GM19025 (cell line): Measurements from ENCODE around the gene TRAF1.

Experiments
- ATAC-seq: cut with Tn5 transposase; IDR thresholded peaks from one replicate; pipeline ENCODE4 v1.9.1; 2021; ENCODE audit warnings: mild to moderate bottlenecking, low read depth, moderate library complexity; ENCODE audit not compliant: unreplicated experiment

Gene TRAF1

GRCh38 chr9:120941046-120941770 lies 14.6 kb upstream of the TRAF1 start:
- no peak for ATAC-seq

- no peak for ATAC-seq
These were observed 14.0 kb upstream of the TRAF1 start for GRCh38 chr9:120940573-120940972.

- ATAC-seq = no peak
These were observed 12.3 kb upstream of the TRAF1 start for GRCh38 chr9:120938851-120939250.

- ATAC-seq = no peak
These were observed 11.0 kb upstream of the TRAF1 start for GRCh38 chr9:120937596-120937995.

GRCh38 chr9:120937127-120937526 lies 10.5 kb upstream of the TRAF1 start:
- ATAC-seq = no peak

GRCh38 chr9:120936764-120937122 lies 10.1 kb upstream of the TRAF1 start:
- ATAC-seq = no peak

GRCh38 chr9:120936011-120936763 lies 9.6 kb upstream of the TRAF1 start:
- ATAC-seq = no peak

- ATAC-seq = no peak
These were observed 8.8 kb upstream of the TRAF1 start for GRCh38 chr9:120935383-120935857.

- no peak for ATAC-seq
These were observed 7.7 kb upstream of the TRAF1 start for GRCh38 chr9:120934281-120934680.

GRCh38 chr9:120933310-120934055 lies 6.9 kb upstream of the TRAF1 start:
- ATAC-seq = no peak

GRCh38 chr9:120932086-120932823 lies 5.7 kb upstream of the TRAF1 start:
- no peak for ATAC-seq

GRCh38 chr9:120931231-120932085 lies 4.9 kb upstream of the TRAF1 start:
- ATAC-seq = peak; percentile 38

GRCh38 chr9:120929229-120929791 lies 2.7 kb upstream of the TRAF1 start:
- no peak for ATAC-seq

GRCh38 chr9:120928483-120929228 lies 2.1 kb upstream of the TRAF1 start:
- ATAC-seq = peak; percentile 35

GRCh38 chr9:120928015-120928482 lies 1.5 kb upstream of the TRAF1 start:
- ATAC-seq = no peak

- ATAC-seq = no peak
These were observed 846 bp upstream of the TRAF1 start for GRCh38 chr9:120927269-120928014.

GRCh38 chr9:120925535-120926396 lies 830 bp downstream of the TRAF1 start:
- peak; percentile 46 for ATAC-seq
